NCI-H2081 (cell line): ENCODE data around the gene ELL.

Source experiments
- DNase-seq, 2 experiments: peaks; one replicate each; lab custom pipeline; 2025; lab: John Stamatoyannopoulos, UW

Gene ELL

DNA sequence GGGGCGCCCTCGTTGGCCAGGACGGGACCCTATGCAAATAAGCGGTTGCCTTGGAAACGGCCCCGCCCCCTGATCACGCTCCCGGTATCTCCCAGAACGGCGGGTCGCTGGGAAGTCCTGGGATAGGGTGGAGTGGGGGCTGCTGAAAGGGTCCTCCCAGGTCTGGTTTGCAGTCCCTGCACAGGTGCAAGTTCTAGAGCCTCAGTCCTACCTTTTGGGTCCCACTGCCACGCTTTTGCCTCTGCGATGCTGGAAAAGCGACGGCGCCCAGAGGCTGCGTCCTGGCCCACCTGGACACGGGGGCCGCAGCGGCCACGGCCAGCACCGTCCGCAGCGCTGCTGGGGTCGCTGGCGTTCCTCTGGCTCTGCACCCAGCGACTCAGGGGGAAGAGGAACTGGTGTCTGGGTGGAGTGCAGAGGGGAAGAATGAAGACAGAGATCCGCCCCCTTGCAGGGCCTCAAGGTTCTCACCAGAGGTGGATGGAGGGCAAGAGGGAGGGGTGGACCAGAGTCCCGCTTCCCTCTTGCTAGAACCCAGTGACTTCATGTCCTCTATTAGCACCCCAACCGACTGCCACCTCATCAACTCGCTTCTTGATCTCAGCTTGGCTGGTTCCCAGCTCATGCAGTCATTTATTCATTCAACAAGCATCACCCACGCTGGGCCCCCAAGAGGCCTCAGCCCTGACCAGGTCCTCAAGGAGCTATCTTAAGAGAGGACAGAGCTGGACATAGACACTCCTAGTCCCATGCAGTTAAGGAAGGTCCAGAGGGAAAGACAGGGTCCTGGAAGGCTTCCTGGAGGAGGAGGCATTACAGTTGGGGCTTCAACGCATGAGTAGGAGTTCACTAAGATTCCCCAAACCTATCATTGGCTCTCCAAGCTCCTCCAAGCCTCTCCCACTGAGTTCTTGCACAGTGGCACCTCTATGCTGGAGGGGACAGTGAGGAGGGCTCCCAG is 124.3 kb downstream of the ELL start, which contains the start of gene LRRC25:
Gene LRRC25, minus strand, starts transcription at position 381 of the 961 bp plus-strand sequence. CDS start 659 bp downstream, outside the sequence.
- DNase-seq: no peak

DNA sequence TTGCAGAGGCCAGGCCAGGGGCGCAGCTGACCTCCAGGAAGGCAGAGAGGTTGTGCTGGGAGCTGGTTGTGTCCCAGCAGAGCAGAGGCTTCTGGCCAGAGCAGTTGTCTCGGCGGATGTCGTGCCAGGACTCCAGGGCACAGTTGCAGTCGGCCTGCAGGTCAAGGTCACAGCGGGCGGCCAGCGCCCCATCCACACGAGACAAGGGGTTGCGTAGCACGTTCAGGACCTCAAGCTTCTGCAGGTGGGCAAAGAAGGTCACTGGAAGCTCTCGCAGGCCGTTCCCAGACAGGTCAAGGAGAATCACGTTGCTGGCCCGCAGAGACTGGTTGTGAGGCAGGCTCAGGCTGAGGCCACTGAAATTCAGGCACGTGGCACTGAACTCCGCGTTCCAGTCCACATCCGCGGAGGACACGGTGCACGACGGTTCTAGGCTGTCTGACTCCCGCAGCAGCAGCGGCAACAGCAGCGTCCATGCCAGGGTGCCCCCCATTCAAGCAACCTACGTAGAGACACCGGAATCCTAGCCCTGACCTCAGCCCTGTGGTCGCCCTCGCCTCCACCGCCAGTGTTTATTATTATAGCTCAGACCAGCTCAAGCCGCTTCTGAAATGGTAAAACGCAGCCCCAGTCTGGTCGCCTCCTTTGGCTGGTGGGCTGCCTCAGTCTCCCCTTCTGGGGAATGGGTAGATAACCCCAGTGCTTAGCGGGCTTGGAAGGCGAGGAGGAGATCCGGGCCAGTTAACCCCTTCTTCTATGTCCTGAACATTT is 125.2 kb downstream of the ELL start:
- DNase-seq: no peak

DNA sequence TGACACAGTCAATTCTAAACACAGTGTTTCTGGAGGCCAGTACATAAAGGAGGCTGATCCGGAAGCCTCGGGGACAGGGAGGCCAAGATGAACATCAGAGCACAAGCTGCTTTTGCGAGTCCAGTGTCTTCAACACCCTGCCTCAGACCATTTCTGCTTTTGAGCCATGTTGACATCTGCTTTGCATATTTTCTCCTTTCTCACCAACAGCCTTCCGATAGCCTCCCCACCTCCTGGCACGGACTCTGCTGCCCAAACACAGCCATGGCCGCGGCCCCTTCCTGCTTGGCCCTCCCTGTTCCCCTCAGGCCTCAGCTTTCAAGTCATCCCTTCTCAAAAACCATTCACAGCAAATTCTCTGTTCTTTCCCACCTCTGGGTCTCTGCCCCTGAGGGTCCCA is 128.0 kb downstream of the ELL start:
- DNase-seq: no peak

DNA sequence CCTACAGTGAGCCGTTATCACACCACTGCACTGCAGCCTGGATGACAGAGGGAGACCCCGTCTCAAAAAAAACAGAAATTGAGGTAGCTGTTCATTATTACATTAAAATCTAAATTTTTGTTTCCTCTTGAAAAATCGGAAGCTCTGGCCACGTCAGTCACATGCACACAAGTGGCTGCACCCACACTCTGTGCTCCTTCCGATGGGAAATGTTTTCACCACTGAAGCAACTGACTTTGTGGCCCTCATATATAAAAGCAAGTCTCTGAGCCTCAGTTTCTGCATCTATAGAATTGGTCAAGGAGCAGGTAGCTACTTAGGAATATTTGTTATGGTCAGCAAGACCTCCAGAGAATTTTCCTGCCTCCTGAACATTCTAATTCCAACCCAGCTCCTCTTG is 128.9 kb downstream of the ELL start:
- DNase-seq: no peak
